Suprapubic skin (tissue), 4 donors: ENCODE data around the gene TBCC. TPM values are rescaled to one million over a fixed set of nuclear protein-coding genes. Genes with fewer than 3 reads are reported as not detected.

ENCODE experiments used
- DNase-seq, 2 donors: peaks; one replicate each; pipeline ENCODE4 v3.0.0-alpha.2; 2019; ENCODE audit warnings: low spot score in 2 of 2
- H3K27ac ChIP-seq: fragments of 200-600 bp; sonication (generic); one replicate; pipeline ENCODE4 v1.5.1; 2019
- H3K27me3 ChIP-seq: fragments of 200-600 bp; sonication (generic); one replicate; pipeline ENCODE4 v1.5.1; 2019
- H3K36me3 ChIP-seq: fragments of 200-600 bp; sonication (generic); one replicate; pipeline ENCODE4 v1.5.1; 2019
- H3K4me1 ChIP-seq: fragments of 200-600 bp; sonication (generic); one replicate; pipeline ENCODE4 v1.5.1; 2019
- H3K4me3 ChIP-seq: fragments of 200-600 bp; sonication (generic); one replicate; pipeline ENCODE4 v1.5.1; 2019; ENCODE audit warnings: mild to moderate bottlenecking
- H3K9me3 ChIP-seq: fragments of 200-600 bp; sonication (generic); one replicate; pipeline ENCODE4 v1.5.1; 2019
- EP300 ChIP-seq: sonication (generic); formaldehyde crosslinking; IDR thresholded peaks from one replicate; pipeline ENCODE4 v1.6.1; 2017; ENCODE audit warnings: antibody characterized with exemption
- POLR2A ChIP-seq, 2 donors: fragments of 450-650 bp; IDR thresholded peaks; one replicate each; pipeline ENCODE4 v1.6.1; 2017; ENCODE audit warnings: antibody characterized with exemption in 2 of 2, mild to moderate bottlenecking in 2 of 2, moderate library complexity in 2 of 2
- POLR2AphosphoS5 ChIP-seq, 3 donors: sonication (generic); formaldehyde crosslinking; IDR thresholded peaks; one replicate each; pipeline ENCODE4 v1.6.1; 2017; ENCODE audit warnings: antibody characterized with exemption in 3 of 3
- WGBS: methylation state at CpG from one replicate; pipeline ENCODE4 v1.1.5; 2018; 5-methylcytosine and 5-hydroxymethylcytosine counted together
- total RNA-seq, 4 donors: library from RNA; depleted of rRNA; stranded (reverse); fragments of >200 nt; gene quantifications; one replicate each; pipeline ENCODE4 v1.1.0, GENCODE V29; 2016
- TF ChIP-seq, protein P1 (sequence below), 2 donors: fragments of 200-600 bp in 1 of 2; fragments of 450-650 bp in 1 of 2; sonication (generic) in 1 of 2; IDR thresholded peaks; one replicate each; pipeline ENCODE4 v1.5.1; 2016 to 2019; ENCODE audit warnings: antibody characterized with exemption in 2 of 2, mild to moderate bottlenecking in 1 of 2, moderate library complexity in 1 of 2

TBCC gene
- total RNA-seq, 4 donors from 2014 or later = 25.6 to 51.9 (median 30.2) TPM

DNA sequence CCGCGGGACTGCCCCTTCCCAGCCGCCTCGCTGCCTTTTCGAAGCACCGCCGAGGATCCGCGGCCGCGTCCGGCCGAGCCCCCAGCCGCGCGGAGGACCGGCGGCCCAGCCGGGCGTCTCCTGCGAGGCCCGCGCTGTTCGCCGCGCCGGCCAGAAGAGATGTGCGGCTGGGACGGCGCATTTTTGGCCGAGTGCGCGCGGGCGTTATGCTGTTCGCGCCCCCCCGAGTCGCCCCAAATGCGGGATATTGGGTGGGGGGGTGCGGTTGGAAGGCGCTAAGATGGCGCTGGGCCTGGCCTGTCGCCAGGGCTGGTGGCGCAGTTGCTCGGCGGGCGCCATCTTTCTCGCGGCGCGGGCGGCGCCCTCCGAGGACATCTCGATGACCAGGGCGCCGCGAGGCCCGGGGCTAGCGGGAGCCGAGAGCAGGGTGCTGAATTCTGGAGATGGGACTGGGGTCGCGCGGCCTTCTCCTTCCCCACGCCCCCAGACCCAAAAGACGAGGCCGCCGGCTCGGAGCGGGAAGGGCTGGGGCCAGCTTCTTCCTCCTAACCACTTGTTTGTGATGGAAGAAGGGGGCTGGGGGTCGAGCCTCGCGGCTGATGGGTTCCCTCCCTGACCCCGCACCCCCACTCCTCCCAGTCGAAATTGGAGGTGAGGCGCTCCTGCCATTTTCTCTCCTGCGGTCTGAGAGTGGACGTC lies 37.4 kb upstream of the TBCC start:
- H3K4me1 ChIP-seq = peaks cover 55% of the 10 kb centered on the region
- H3K36me3 ChIP-seq = no peaks in the 10 kb centered on the region
- DNase-seq = peak; percentile 86 to 92
- peak overlapping the region; percentile 100 for H3K27ac ChIP-seq
- WGBS = 2% methylated on average over 19 of the region's 79 CpGs
- no peaks in the 10 kb centered on the region for H3K27me3 ChIP-seq
- TF ChIP-seq, protein P1, sequence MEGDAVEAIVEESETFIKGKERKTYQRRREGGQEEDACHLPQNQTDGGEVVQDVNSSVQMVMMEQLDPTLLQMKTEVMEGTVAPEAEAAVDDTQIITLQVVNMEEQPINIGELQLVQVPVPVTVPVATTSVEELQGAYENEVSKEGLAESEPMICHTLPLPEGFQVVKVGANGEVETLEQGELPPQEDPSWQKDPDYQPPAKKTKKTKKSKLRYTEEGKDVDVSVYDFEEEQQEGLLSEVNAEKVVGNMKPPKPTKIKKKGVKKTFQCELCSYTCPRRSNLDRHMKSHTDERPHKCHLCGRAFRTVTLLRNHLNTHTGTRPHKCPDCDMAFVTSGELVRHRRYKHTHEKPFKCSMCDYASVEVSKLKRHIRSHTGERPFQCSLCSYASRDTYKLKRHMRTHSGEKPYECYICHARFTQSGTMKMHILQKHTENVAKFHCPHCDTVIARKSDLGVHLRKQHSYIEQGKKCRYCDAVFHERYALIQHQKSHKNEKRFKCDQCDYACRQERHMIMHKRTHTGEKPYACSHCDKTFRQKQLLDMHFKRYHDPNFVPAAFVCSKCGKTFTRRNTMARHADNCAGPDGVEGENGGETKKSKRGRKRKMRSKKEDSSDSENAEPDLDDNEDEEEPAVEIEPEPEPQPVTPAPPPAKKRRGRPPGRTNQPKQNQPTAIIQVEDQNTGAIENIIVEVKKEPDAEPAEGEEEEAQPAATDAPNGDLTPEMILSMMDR (IDR thresholded peaks at IDR 0.05) = no peak
- TF ChIP-seq POLR2AphosphoS5 (IDR thresholded peaks at IDR 0.05) = peak in 2 of 3 donors; percentile 61 to 78
- peak in 1 of 2 donors; percentile 43 for TF ChIP-seq POLR2A (IDR thresholded peaks at IDR 0.05)
- no peaks in the 10 kb centered on the region for H3K9me3 ChIP-seq
- peak overlapping the region; percentile 97 for H3K4me3 ChIP-seq

DNA sequence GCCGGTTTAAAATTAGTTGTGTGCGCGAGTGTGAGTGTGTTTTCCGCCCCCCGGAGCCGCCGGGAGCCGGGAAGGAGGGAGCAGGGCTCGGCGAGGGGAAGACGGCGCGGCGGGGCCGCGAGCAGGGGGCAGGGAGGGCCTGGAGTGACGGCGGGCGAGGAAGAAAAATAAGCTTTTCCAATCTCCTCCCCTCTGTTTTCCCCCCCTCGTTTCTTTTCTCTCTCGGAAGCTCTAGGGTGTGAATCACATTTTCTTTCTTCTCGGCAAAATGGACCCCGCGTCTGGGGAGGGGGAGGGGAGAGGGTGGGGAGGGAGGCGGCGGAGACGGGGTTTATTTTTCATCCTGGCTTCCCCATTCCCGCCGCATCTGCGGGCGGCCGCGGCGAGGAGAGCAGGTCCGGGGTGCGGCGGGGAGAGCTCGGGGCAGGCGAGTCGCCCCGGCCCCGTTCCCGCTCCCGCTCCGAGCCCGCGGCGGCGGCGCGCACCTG lies 36.8 kb upstream of the TBCC start:
- Histone ChIP-seq H3K27ac (peak overlapping the region; percentile 100), H3K4me3 (peak overlapping the region; percentile 97), H3K36me3 (no peaks in the 10 kb centered on the region), H3K4me1 (peaks cover 53% of the 10 kb centered on the region), H3K9me3 (no peaks in the 10 kb centered on the region), H3K27me3 (no peaks in the 10 kb centered on the region)
- WGBS = under 1% methylated on average over 40 of the region's 51 CpGs
- TF ChIP-seq POLR2A (IDR thresholded peaks at IDR 0.05) = peak; percentile 81 to 86
- no peak for TF ChIP-seq EP300
- TF ChIP-seq, protein P1 (IDR thresholded peaks at IDR 0.05) = no peak
- peak; percentile 55 to 71 (median 63) for TF ChIP-seq POLR2AphosphoS5 (IDR thresholded peaks at IDR 0.05)
- DNase-seq = peak; percentile 86 to 87

DNA sequence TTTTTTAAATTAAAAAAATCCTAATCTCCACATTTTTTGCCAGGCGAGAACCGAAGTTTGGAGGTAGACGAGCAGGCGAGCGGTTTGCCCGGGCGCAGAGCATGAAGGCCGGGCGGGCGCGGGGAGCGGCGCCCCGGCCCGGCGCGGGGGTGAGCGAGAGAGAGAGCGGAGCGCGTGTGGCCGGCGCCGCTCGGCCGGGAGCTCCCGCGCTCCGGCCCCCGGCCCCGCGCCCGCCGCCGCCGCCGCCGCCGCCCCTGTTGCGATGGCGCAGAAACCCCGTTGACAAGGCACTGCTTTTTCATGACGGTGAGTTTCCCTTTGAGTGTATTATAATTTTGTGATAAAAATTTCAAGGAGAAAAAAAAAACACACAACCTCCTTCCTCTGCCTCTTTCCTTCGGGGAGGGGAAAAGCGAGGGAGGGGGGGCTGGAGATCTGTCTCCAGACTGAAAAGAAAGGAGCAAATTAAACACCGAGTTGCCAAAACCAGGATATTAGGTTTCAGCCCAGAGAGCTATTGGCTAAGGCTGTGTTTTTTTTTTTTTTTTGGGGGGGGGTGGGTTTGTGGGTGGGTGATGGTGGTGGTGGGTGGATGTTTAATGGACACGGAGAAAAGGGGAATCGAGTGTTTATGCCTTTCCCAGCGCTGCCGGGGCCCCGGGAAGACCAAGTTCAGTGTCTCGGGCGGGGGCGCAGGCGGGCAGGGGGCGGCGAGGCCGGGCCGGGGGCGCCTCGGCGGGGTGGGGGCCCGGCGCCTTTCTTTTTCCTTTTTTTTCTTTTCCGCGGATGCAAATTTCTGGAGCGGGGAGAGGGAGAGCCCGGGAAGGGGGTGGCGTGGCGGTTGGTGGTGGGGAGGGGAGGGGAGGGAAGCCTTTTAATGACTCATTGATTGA lies 36.1 kb upstream of the TBCC start, which contains the start of gene BICRAL:
BICRAL (plus strand) TSS at position 257 of the 893 bp plus-strand sequence. CDS start 39,971 bp downstream, outside the sequence.
- Histone ChIP-seq H3K36me3 (no peaks in the 10 kb centered on the region), H3K9me3 (no peaks in the 10 kb centered on the region), H3K4me1 (peaks cover 53% of the 10 kb centered on the region), H3K27ac (peak within 1 kb of the TSS; percentile 100), H3K4me3 (peak within 1 kb of the TSS; percentile 97), H3K27me3 (no peaks in the 10 kb centered on the region)
- TF ChIP-seq, protein P1 (IDR thresholded peaks at IDR 0.05) = no peak
- TF ChIP-seq POLR2A (IDR thresholded peaks at IDR 0.05) (no peak), POLR2AphosphoS5 (IDR thresholded peaks at IDR 0.05) (no peak), EP300 (no peak)
- peak in 1 of 2 donors; percentile 67 for DNase-seq
- WGBS = under 1% methylated on average over 63 of the region's 70 CpGs

DNA sequence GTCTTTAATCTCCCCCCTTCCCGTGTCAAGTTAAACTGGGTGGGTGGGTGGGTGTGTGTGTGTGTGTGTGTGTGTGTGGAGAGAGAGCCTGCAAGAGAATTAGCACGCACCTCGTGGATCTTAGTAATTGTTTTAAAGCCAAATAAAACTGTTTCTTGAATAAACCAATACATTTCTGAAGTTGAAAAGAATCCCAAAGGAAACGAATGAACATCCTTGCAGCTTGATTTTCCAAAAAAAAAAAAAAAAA lies 35.6 kb upstream of the TBCC start:
- no peaks in the 10 kb centered on the region for H3K36me3 ChIP-seq
- DNase-seq = no peak
- H3K27ac ChIP-seq = peak overlapping the region; percentile 100
- WGBS = 0% methylated on average over 4 of the region's 4 CpGs
- no peaks in the 10 kb centered on the region for H3K9me3 ChIP-seq
- no peak for TF ChIP-seq POLR2A (IDR thresholded peaks at IDR 0.05)
- TF ChIP-seq EP300 = no peak
- no peak for TF ChIP-seq POLR2AphosphoS5 (IDR thresholded peaks at IDR 0.05)
- TF ChIP-seq, protein P1 (IDR thresholded peaks at IDR 0.05) = no peak
- peaks cover 48% of the 10 kb centered on the region for H3K4me1 ChIP-seq
- H3K4me3 ChIP-seq = peak overlapping the region; percentile 97
- no peaks in the 10 kb centered on the region for H3K27me3 ChIP-seq

DNA sequence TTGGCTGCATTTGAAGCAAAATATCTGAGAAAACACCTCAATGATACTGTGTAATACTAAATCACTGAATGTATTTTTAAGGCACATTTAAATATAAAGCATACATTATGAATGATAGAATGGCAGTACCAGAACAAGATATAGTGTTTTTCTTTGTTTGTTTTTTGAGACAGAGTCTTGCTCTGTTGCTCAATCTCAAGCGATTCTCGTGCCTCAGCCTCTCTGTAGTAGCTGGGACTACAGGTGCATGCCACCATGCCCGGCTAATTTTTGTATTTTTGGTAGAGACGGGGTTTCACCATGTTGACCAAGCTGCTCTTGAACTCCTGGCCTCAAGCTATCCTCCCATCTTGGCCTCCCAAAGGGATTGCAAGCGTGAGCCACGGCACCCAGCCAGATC lies 33.6 kb upstream of the TBCC start:
- Histone ChIP-seq H3K27ac (peak overlapping the region; percentile 67), H3K4me3 (no peak overlapping the region), H3K9me3 (no peaks in the 10 kb centered on the region), H3K36me3 (no peaks in the 10 kb centered on the region), H3K4me1 (peaks cover 31% of the 10 kb centered on the region), H3K27me3 (no peaks in the 10 kb centered on the region)
- no peak for DNase-seq
- 75% methylated on average over 6 of the region's 6 CpGs for WGBS
- TF ChIP-seq POLR2AphosphoS5 (IDR thresholded peaks at IDR 0.05) (no peak), POLR2A (IDR thresholded peaks at IDR 0.05) (no peak), EP300 (no peak)
- TF ChIP-seq, protein P1 (IDR thresholded peaks at IDR 0.05) = no peak
